KMS-11 (cell line): ENCODE measurements around the gene WNT10A.

Experiments used
- H2AFZ ChIP-seq: fragments of 200-600 bp; sonication (generic); 2 replicates; pipeline ENCODE4 v1.6.1; 2016; ENCODE audit warnings: antibody characterized with exemption, mixed run types, low read depth
- H3K27ac ChIP-seq: fragments of 200-600 bp; sonication (generic); 2 replicates; pipeline ENCODE4 v1.6.1; 2016; ENCODE audit warnings: mild to moderate bottlenecking, mixed run types
- H3K27me3 ChIP-seq: fragments of 200-600 bp; sonication (generic); 2 replicates; pipeline ENCODE4 v1.6.1; 2017; ENCODE audit warnings: mild to moderate bottlenecking, low read depth, mixed run types, moderate library complexity; ENCODE audit not compliant: insufficient read depth
- H3K36me3 ChIP-seq: fragments of 200-600 bp; sonication (generic); 2 replicates; pipeline ENCODE4 v1.6.1; 2017; ENCODE audit warnings: mild to moderate bottlenecking, mixed run types; ENCODE audit not compliant: insufficient read depth
- H3K4me1 ChIP-seq: fragments of 200-600 bp; sonication (generic); 2 replicates; pipeline ENCODE4 v1.6.1; 2016; ENCODE audit warnings: mild to moderate bottlenecking, low read depth, mixed run types; ENCODE audit not compliant: poor library complexity, severe bottlenecking
- H3K4me2 ChIP-seq: fragments of 200-600 bp; sonication (generic); 2 replicates; pipeline ENCODE4 v1.7.0; 2016; ENCODE audit warnings: mild to moderate bottlenecking, mixed run types
- H3K4me3 ChIP-seq: fragments of 200-600 bp; sonication (generic); IDR thresholded peaks from 2 replicates; pipeline ENCODE4 v1.6.1; 2017; ENCODE audit warnings: low read depth, low read length, mixed read lengths; ENCODE audit not compliant: insufficient read depth
- H3K79me2 ChIP-seq: fragments of 200-600 bp; sonication (generic); 2 replicates; pipeline ENCODE4 v1.6.1; 2016; ENCODE audit warnings: low read depth, mixed run types; ENCODE audit not compliant: insufficient read depth
- H3K9ac ChIP-seq: fragments of 200-600 bp; sonication (generic); 2 replicates; pipeline ENCODE4 v1.6.1; 2016; ENCODE audit warnings: mild to moderate bottlenecking, mixed run types
- H4K20me1 ChIP-seq: fragments of 200-600 bp; sonication (generic); 2 replicates; pipeline ENCODE4 v1.6.1; 2016; ENCODE audit warnings: mild to moderate bottlenecking, mixed run types; ENCODE audit not compliant: insufficient read depth
- CTCF ChIP-seq: fragments of 200-600 bp; sonication (generic); conservative IDR thresholded peaks from 2 replicates; pipeline ENCODE4 v1.6.1; 2017; ENCODE audit warnings: low read depth, mild to moderate bottlenecking, antibody characterized with exemption, low read length, moderate library complexity, mixed read lengths

WNT10A gene

GRCh38 chr2:218880102-218880858 lies at the start of gene WNT10A:
WNT10A (plus strand) TSS chr2:218880852; CDS start chr2:218880996, 144 bp downstream.
- H2AFZ ChIP-seq = peak within 1 kb of the TSS; percentile 32; the same call in 1 of the 2 replicates
- peaks cover 66% of the 10 kb centered on the region for H3K4me1 ChIP-seq
- H4K20me1 ChIP-seq = no peaks in the 10 kb centered on the region
- H3K9ac ChIP-seq = peak within 1 kb of the TSS; percentile 75
- H3K4me2 ChIP-seq = peak within 1 kb of the TSS; percentile 95
- H3K4me3 ChIP-seq = peak within 1 kb of the TSS; percentile 55
- H3K79me2 ChIP-seq = peaks cover 32% of the 10 kb centered on the region
- TF ChIP-seq CTCF = no peak
- H3K27ac ChIP-seq = peak within 1 kb of the TSS; percentile 94
- H3K27me3 ChIP-seq = no peaks in the 10 kb centered on the region
- H3K36me3 ChIP-seq = no peaks in the 10 kb centered on the region

GRCh38 chr2:218831378-218831990 lies 49.2 kb upstream of the WNT10A start, which contains the start of gene PRKAG3:
PRKAG3 (minus strand) TSS chr2:218831803.
- H3K79me2 ChIP-seq = no peaks in the 10 kb centered on the region
- no peak within 1 kb of the TSS for H2AFZ ChIP-seq
- H3K4me3 ChIP-seq = no peak within 1 kb of the TSS

GRCh38 chr2:218832081-218832480 lies 48.6 kb upstream of the WNT10A start:
- TF ChIP-seq CTCF = no peak
- no peak overlapping the region for H3K27ac ChIP-seq
- H4K20me1 ChIP-seq = no peaks in the 10 kb centered on the region
- no peaks in the 10 kb centered on the region for H3K79me2 ChIP-seq
- H3K27me3 ChIP-seq = no peaks in the 10 kb centered on the region
- no peak overlapping the region for H2AFZ ChIP-seq
- H3K4me3 ChIP-seq = no peak overlapping the region
- H3K36me3 ChIP-seq = no peaks in the 10 kb centered on the region
- peak overlapping the region; percentile 13; the same call in 1 of the 2 replicates for H3K4me2 ChIP-seq
- H3K4me1 ChIP-seq = peaks cover 48% of the 10 kb centered on the region
- H3K9ac ChIP-seq = no peak overlapping the region

More at GRCh38 chr2:218831378-218831990, 49.2 kb upstream of the WNT10A start, which contains the start of gene PRKAG3:
- Histone ChIP-seq H3K4me1 (peaks cover 48% of the 10 kb centered on the region), H3K27me3 (no peaks in the 10 kb centered on the region), H3K9ac (no peak within 1 kb of the TSS), H3K27ac (no peak within 1 kb of the TSS), H4K20me1 (no peaks in the 10 kb centered on the region), H3K36me3 (no peaks in the 10 kb centered on the region), H3K4me2 (peak within 1 kb of the TSS; percentile 13; the same call in 1 of the 2 replicates)
- TF ChIP-seq CTCF = no peak

GRCh38 chr2:218832520-218832919 lies 48.1 kb upstream of the WNT10A start:
- no peak for TF ChIP-seq CTCF

More at GRCh38 chr2:218832520-218832919, 48.1 kb upstream of the WNT10A start:
- no peaks in the 10 kb centered on the region for H3K79me2 ChIP-seq
- H3K4me1 ChIP-seq = peaks cover 48% of the 10 kb centered on the region
- no peaks in the 10 kb centered on the region for H3K36me3 ChIP-seq
- H3K27me3 ChIP-seq = no peaks in the 10 kb centered on the region
- H2AFZ ChIP-seq = no peak overlapping the region
- no peak overlapping the region for H3K9ac ChIP-seq
- H3K4me3 ChIP-seq = no peak overlapping the region
- H4K20me1 ChIP-seq = no peaks in the 10 kb centered on the region
- H3K4me2 ChIP-seq = no peak overlapping the region
- no peak overlapping the region for H3K27ac ChIP-seq
